A549 (cell line): ENCODE results near the gene MGAT5. TPM values are rescaled to one million over a fixed set of nuclear protein-coding genes. Genes with fewer than 3 reads are reported as not detected.

Experiments used
- ATAC-seq, 2 experiments: fragments of 200-7000 bp in 1 of 2; fragments of >200 bp in 1 of 2; cut with Nextera tagmentation in 1 of 2; cut with Tn5 transposase in 1 of 2; 3 replicates each; pipeline versions ENCODE4 v1.8.0 to v1.9.1; 2018 to 2020; ENCODE audit warnings: mild to moderate bottlenecking in 1 of 2, moderate library complexity in 1 of 2
- CTCF ChIA-PET: fragments of 300-600 bp; sonication (Branson Sonifier 250); formaldehyde crosslinking; extraction: SDS; loops from one replicate; lab custom pipeline; 2021; ENCODE audit warnings: antibody characterized with exemption, inconsistent platforms; lab: Yijun Ruan, JAX
- POLR2A ChIA-PET: fragments of 350-600 bp; formaldehyde crosslinking; extraction: SDS; loops from one replicate; lab custom pipeline; 2021; ENCODE audit warnings: antibody characterized with exemption, inconsistent platforms; lab: Yijun Ruan, JAX
- DNase-seq, 2 experiments: peaks; one replicate each; pipeline versions ENCODE4 v3.0.0 to v3.0.0-alpha.2; 2011 to 2016; ENCODE audit warnings: low read depth in 1 of 2, low spot score in 1 of 2
- FAIRE-seq: peaks from 2 replicates; lab custom pipeline; 2011; peaks lifted over from hg19 to GRCh38; lab: Jason Lieb, UNC
- H3K27ac ChIP-seq, 2 experiments: fragments of >200 bp; sonication (Bioruptor Twin); formaldehyde crosslinking; 3 replicates each; pipeline ENCODE4 v1.5.1; 2016 to 2017
- H3K4me1 ChIP-seq: fragments of >200 bp; sonication (Bioruptor Twin); formaldehyde crosslinking; 3 replicates; pipeline ENCODE4 v1.6.1; 2016
- H3K4me2 ChIP-seq: fragments of >200 bp; sonication (Bioruptor Twin); formaldehyde crosslinking; 3 replicates; pipeline ENCODE4 v1.6.1; 2016
- H3K4me3 ChIP-seq: fragments of >200 bp; sonication (Bioruptor Twin); formaldehyde crosslinking; 3 replicates; pipeline ENCODE4 v1.5.1; 2016
- H3K9me3 ChIP-seq: fragments of >200 bp; sonication (Bioruptor Twin); formaldehyde crosslinking; 3 replicates; pipeline ENCODE4 v1.6.1; 2016
- BCL3 ChIP-seq: fragments of >200 bp; sonication (Bioruptor Twin); formaldehyde crosslinking; IDR thresholded peaks from 3 replicates; pipeline ENCODE4 v1.6.1; 2016
- CBX8 ChIP-seq: fragments of 200-600 bp; sonication (generic); IDR thresholded peaks from 2 replicates; pipeline ENCODE4 v1.6.1; 2016
- CHD4 ChIP-seq: fragments of 200-600 bp; sonication (generic); IDR thresholded peaks from 2 replicates; pipeline ENCODE4 v1.6.1; 2016; ENCODE audit warnings: antibody characterized with exemption, mild to moderate bottlenecking, borderline replicate concordance
- E2F6 ChIP-seq: IDR thresholded peaks from 2 replicates; pipeline ENCODE4 v1.6.1; 2012; ENCODE audit warnings: low read depth, borderline replicate concordance
- FOXS1 ChIP-seq: fragments of 250-450 bp; sonication (Bioruptor Pico); IDR thresholded peaks from 2 replicates; pipeline ENCODE4 v1.5.0; 2020; ENCODE audit warnings: mild to moderate bottlenecking, moderate library complexity
- GATA3 ChIP-seq: IDR thresholded peaks from 2 replicates; pipeline ENCODE4 v1.6.1; 2012; ENCODE audit warnings: borderline replicate concordance
- HDAC2 ChIP-seq: fragments of 200-600 bp; sonication (generic); IDR thresholded peaks from 2 replicates; pipeline ENCODE4 v1.6.1; 2016
- HES2 ChIP-seq: fragments of >200 bp; sonication (Bioruptor Twin); formaldehyde crosslinking; IDR thresholded peaks from 2 replicates; pipeline ENCODE4 v1.6.1; 2016
- HOXA7 ChIP-seq: fragments of 250-450 bp; sonication (Bioruptor Pico); IDR thresholded peaks from 2 replicates; pipeline ENCODE4 v1.5.0; 2020; ENCODE audit warnings: mild to moderate bottlenecking, moderate library complexity
- HOXB13 ChIP-seq: fragments of 250-450 bp; sonication (Bioruptor Pico); IDR thresholded peaks from 2 replicates; pipeline ENCODE4 v1.5.0; 2020; ENCODE audit warnings: low read depth, mild to moderate bottlenecking, moderate library complexity
- HOXB5 ChIP-seq: fragments of 250-450 bp; sonication (Bioruptor Pico); IDR thresholded peaks from 2 replicates; pipeline ENCODE4 v1.5.0; 2020; ENCODE audit warnings: mild to moderate bottlenecking, moderate library complexity
- KDM1A ChIP-seq: fragments of 200-600 bp; sonication (generic); IDR thresholded peaks from 2 replicates; pipeline ENCODE4 v1.6.1; 2016; ENCODE audit warnings: low read depth, mild to moderate bottlenecking
- KDM5A ChIP-seq: fragments of 200-600 bp; sonication (generic); IDR thresholded peaks from 2 replicates; pipeline ENCODE4 v1.6.1; 2016; ENCODE audit warnings: antibody characterized with exemption, mild to moderate bottlenecking
- MAX ChIP-seq: IDR thresholded peaks from 2 replicates; pipeline ENCODE4 v1.6.1; 2012
- MYC ChIP-seq: IDR thresholded peaks from 2 replicates; pipeline ENCODE4 v1.6.1; 2012; ENCODE audit warnings: mild to moderate bottlenecking, inconsistent platforms, low read length, improper control_type of control experiment, borderline replicate concordance
- NFE2L2 ChIP-seq: fragments of 150-350 bp; conservative IDR thresholded peaks from 2 replicates; pipeline ENCODE4 v1.6.1; 2014; ENCODE audit warnings: low read length
- NPAS2 ChIP-seq: fragments of 250-450 bp; sonication (Bioruptor Pico); IDR thresholded peaks from 2 replicates; pipeline ENCODE4 v1.8.0; 2022; ENCODE audit warnings: mild to moderate bottlenecking, moderate library complexity, borderline replicate concordance
- NR3C1 ChIP-seq: fragments of >200 bp; sonication (Bioruptor Twin); formaldehyde crosslinking; IDR thresholded peaks from 3 replicates; pipeline ENCODE4 v1.6.1; 2017
- POLR2A ChIP-seq: IDR thresholded peaks from 2 replicates; pipeline ENCODE4 v1.6.1; 2012; ENCODE audit warnings: mild to moderate bottlenecking, low read length
- RARB ChIP-seq: fragments of 250-450 bp; sonication (Bioruptor Pico); IDR thresholded peaks from 2 replicates; pipeline ENCODE4 v1.8.0; 2021; ENCODE audit warnings: mild to moderate bottlenecking, moderate library complexity
- RCOR1 ChIP-seq: fragments of 150-350 bp; IDR thresholded peaks from 2 replicates; pipeline ENCODE4 v1.6.1; 2014; ENCODE audit warnings: antibody characterized with exemption, low read length, low read depth
- REST ChIP-seq: fragments of 200-600 bp; sonication (generic); IDR thresholded peaks from 2 replicates; pipeline ENCODE4 v1.6.1; 2016; ENCODE audit warnings: antibody characterized with exemption, mild to moderate bottlenecking, moderate library complexity
- RNF2 ChIP-seq: fragments of 200-600 bp; sonication (generic); IDR thresholded peaks from 2 replicates; pipeline ENCODE4 v1.6.1; 2016; ENCODE audit warnings: low read depth, mild to moderate bottlenecking, antibody characterized with exemption, moderate library complexity, borderline replicate concordance
- SMC3 ChIP-seq: fragments of >200 bp; sonication (Bioruptor Twin); formaldehyde crosslinking; IDR thresholded peaks from 3 replicates; pipeline ENCODE4 v1.6.1; 2018; ENCODE audit warnings: inconsistent platforms
- SREBF2 ChIP-seq: fragments of 450-650 bp; IDR thresholded peaks from 2 replicates; pipeline ENCODE4 v1.6.1; 2014; ENCODE audit warnings: mild to moderate bottlenecking, moderate library complexity
- WGBS: methylation state at CpG from one replicate; pipeline ENCODE4 v1.1.6; 2017; ENCODE audit errors: missing lambda C conversion rate; 5-methylcytosine and 5-hydroxymethylcytosine counted together
- polyA plus RNA-seq, 4 experiments: library from polyadenylated mRNA; depleted of rRNA in 3 of 4; stranded (reverse); fragments of >200 nt; fragmentation: RNase III in 1 of 4; extraction: RNeasy Plus Mini Kit Qiagen cat#74134 plus additional on column Dnase treatment in 1 of 4; gene quantifications; 2 replicates in 3 of 4; 3 replicates in 1 of 4; pipeline ENCODE4 v1.2.3, GENCODE V29; 2011 to 2017

MGAT5 gene
- polyA plus RNA-seq, 2 of the 4 experiments (the other 2 are of a cell fraction): 13.2 to 17.1 TPM

GRCh38 chr2:134230885-134231284, 23.0 kb upstream of the MGAT5 start:
- no peak for ATAC-seq
- H3K4me1 ChIP-seq: no peaks in the 10 kb centered on the region
- TF ChIP-seq RCOR1: no peak
- TF ChIP-seq RNF2: no peak
- TF ChIP-seq CHD4: no peak
- no peak for TF ChIP-seq CBX8
- TF ChIP-seq POLR2A: no peak
- no peak for TF ChIP-seq NFE2L2
- TF ChIP-seq HOXB5: no peak
- TF ChIP-seq HDAC2: no peak
- TF ChIP-seq RARB (CRISPR knock-in tag): no peak
- no peak for TF ChIP-seq HOXA7 (CRISPR knock-in tag)
- no peak for TF ChIP-seq MAX
- no peak for TF ChIP-seq BCL3
- TF ChIP-seq NPAS2 (CRISPR knock-in tag): no peak
- TF ChIP-seq SMC3: no peak
- TF ChIP-seq E2F6: no peak
- no peak overlapping the region for H3K4me2 ChIP-seq
- no peak overlapping the region for H3K27ac ChIP-seq
- no peak for FAIRE-seq
- CTCF ChIA-PET: interaction anchor here (1.0 to 4.0 kb wide), 3 partner anchors 14 to 149 kb away, joined by 3 to 19 read pairs (median 5); no protein-coding TSS in a partner anchor
- POLR2A ChIA-PET: no interaction called here
- H3K9me3 ChIP-seq: 0 out of 3 replicates have a peak, but pooled peaks cover 5% of the 10 kb centered on the region
- no peak for DNase-seq
- H3K4me3 ChIP-seq: no peak overlapping the region

GRCh38 chr2:134231301-134231964, 22.4 kb upstream of the MGAT5 start:
- Histone ChIP-seq H3K27ac (no peak overlapping the region), H3K9me3 (0 out of 3 replicates have a peak, but pooled peaks cover 5% of the 10 kb centered on the region), H3K4me1 (no peaks in the 10 kb centered on the region), H3K4me3 (no peak overlapping the region), H3K4me2 (no peak overlapping the region)
- DNase-seq: no peak
- TF ChIP-seq NR3C1 (no peak), REST (no peak), SREBF2 (no peak), MAX (no peak), KDM5A (no peak), HOXB13 (CRISPR knock-in tag) (no peak), HES2 (no peak), GATA3 (no peak), HDAC2 (no peak), SMC3 (no peak), KDM1A (no peak), MYC (no peak), FOXS1 (CRISPR knock-in tag) (no peak)
- ChIA-PET CTCF (interaction anchor here (1.6 to 4.0 kb wide), 2 partner anchors 14 to 24 kb away, joined by 5 to 19 read pairs; no protein-coding TSS in a partner anchor), POLR2A (no interaction called here)
- no peak for ATAC-seq
- WGBS: 95% methylated on average over 3 of the region's 3 CpGs
- FAIRE-seq: no peak
